ENCODE results near the gene CGNL1.

DNA sequence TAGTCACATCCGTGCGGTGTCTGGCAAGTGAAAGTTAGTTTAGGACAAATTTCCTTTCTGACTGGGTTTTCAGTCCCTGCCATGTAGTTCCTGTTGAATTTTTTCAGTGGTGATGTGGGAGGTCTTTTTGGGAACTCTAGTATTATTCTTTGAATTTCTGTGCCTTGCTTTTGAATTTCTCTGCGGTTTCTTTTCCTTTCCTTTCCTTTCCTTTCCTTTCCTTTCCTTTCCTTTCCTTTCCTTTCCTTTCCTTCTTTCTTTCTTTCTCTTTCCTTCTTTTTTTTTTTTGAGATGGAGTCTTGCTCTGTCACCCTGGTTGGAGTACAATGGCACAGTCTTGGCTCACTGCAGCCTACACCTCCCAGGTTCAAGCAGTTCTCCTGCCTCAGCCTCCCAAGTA lies 88.2 kb downstream of the CGNL1 start:
- TF ChIP-seq POLR2AphosphoS5 (IDR thresholded peaks at IDR 0.05) = no peak
- TF ChIP-seq, protein P1, sequence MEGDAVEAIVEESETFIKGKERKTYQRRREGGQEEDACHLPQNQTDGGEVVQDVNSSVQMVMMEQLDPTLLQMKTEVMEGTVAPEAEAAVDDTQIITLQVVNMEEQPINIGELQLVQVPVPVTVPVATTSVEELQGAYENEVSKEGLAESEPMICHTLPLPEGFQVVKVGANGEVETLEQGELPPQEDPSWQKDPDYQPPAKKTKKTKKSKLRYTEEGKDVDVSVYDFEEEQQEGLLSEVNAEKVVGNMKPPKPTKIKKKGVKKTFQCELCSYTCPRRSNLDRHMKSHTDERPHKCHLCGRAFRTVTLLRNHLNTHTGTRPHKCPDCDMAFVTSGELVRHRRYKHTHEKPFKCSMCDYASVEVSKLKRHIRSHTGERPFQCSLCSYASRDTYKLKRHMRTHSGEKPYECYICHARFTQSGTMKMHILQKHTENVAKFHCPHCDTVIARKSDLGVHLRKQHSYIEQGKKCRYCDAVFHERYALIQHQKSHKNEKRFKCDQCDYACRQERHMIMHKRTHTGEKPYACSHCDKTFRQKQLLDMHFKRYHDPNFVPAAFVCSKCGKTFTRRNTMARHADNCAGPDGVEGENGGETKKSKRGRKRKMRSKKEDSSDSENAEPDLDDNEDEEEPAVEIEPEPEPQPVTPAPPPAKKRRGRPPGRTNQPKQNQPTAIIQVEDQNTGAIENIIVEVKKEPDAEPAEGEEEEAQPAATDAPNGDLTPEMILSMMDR (IDR thresholded peaks at IDR 0.05) = no peak
- no peak for TF ChIP-seq POLR2A (IDR thresholded peaks at IDR 0.05)
- TF ChIP-seq EP300 (IDR thresholded peaks at IDR 0.05) = no peak
